ENCODE results near the gene MTG1.

The MTG1 gene

DNA sequence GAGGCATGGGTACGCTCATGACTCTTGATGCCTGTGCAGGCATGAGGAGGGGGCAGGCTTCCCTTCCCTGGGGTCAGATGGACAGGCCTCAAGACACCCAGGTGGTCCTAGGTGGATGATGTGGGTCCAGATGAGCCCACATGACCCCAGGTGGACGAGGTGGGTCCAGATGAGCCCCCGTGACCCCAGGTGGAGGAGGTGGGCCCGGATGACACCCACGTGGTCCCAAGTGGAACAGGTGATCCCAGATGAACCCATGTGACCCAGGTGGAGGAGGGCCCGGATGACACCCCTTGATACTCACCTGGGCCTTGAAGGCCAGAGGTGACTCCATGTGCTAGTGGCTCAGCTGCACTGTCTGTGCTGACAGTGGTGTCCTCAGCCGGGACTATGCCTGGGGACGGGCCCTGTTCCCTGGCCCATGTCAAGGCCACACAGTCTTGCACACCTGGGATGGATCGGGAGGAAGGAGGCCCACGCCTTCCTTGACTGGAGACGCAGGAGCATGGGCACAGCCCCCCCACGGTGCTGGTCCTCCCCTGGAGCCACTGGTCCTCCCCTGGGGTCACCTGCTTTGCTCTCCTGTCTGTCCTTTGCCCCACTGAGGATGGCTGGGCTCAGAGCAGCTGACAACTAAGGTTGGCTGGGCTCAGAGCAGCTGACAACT lies 43.5 kb upstream of the MTG1 start:
- no peak overlapping the region for H3K27ac ChIP-seq
- no peak overlapping the region for H3K4me3 ChIP-seq
- DNase-seq (ENCODE audit: low spot score): no peak
- TF ChIP-seq CTCF (IDR thresholded peaks at IDR 0.05): no peak

DNA sequence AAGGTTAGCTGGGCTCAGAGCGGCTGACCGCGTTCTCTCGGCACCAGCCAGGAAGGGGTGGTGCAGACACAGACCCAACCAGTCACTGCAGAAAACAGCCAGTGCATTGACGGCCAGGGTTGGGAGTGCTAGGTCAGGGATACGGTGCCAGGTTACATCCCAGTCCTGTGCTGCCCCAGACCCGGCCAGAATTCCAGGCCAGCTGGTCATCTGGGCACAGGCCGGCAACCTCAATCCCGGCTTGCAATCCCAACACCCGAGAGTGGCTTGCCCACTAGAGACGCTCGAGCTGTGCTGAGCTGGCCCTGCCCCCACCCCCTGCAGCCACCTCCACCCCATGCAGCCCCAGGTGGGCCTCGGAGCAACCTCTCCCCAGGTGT lies 43.0 kb upstream of the MTG1 start:
- no peak for TF ChIP-seq CTCF (IDR thresholded peaks at IDR 0.05)
- DNase-seq (ENCODE audit: low spot score): no peak
- no peak overlapping the region for H3K4me3 ChIP-seq
- H3K27ac ChIP-seq: no peak overlapping the region

GRCh38 chr10:133351408-133352318 lies 42.3 kb upstream of the MTG1 start:
- no peak overlapping the region for H3K27ac ChIP-seq
- no peak for TF ChIP-seq CTCF (IDR thresholded peaks at IDR 0.05)
- DNase-seq (ENCODE audit: low spot score): no peak

DNA sequence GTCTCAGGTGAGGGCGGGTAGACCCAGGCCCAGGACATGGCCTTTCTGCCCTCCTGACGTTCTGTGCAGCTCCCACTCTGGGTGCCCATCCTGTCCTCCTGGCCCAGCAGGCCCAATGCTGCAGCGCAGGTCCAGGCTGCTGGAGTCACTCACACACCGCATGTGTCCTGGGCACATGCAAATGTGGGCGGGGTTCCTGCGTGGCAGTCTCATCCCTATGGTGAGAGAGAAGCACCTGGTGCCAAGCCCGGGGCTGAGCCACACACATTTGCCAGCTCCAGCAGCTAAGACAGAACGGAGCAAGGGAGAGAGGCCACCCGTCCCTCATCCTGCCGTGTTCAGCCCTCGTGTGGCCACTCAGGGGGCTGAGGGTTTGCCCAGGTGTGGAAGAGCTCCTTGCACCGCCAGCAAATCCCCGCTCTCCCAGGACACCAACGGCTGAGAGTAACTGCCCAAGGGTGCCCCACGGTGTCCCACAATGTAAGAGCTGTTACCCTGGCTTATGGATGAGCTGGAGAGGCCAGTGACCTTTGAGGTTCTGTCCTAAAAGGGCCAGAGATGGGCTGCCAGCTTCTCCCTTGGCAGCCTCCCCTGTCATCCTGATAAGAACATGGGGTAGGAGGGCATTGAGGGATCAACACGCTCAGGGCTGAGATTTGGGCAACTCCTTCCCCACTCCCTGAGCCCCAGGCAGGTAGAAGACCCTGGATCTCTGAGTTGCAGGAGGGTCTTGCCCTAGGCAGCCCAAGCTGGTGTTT lies 40.6 kb upstream of the MTG1 start:
- H3K4me3 ChIP-seq: no peak overlapping the region
- DNase-seq (ENCODE audit: low spot score): no peak
- no peak overlapping the region for H3K27ac ChIP-seq
- no peak for TF ChIP-seq CTCF (IDR thresholded peaks at IDR 0.05)

More at GRCh38 chr10:133351408-133352318, 42.3 kb upstream of the MTG1 start:
- no peak overlapping the region for H3K4me3 ChIP-seq

GRCh38 chr10:133353988-133354605 lies 39.9 kb upstream of the MTG1 start:
- no peak for DNase-seq (ENCODE audit: low spot score)
- no peak overlapping the region for H3K4me3 ChIP-seq
- no peak overlapping the region for H3K27ac ChIP-seq
- TF ChIP-seq CTCF (IDR thresholded peaks at IDR 0.05): no peak

DNA sequence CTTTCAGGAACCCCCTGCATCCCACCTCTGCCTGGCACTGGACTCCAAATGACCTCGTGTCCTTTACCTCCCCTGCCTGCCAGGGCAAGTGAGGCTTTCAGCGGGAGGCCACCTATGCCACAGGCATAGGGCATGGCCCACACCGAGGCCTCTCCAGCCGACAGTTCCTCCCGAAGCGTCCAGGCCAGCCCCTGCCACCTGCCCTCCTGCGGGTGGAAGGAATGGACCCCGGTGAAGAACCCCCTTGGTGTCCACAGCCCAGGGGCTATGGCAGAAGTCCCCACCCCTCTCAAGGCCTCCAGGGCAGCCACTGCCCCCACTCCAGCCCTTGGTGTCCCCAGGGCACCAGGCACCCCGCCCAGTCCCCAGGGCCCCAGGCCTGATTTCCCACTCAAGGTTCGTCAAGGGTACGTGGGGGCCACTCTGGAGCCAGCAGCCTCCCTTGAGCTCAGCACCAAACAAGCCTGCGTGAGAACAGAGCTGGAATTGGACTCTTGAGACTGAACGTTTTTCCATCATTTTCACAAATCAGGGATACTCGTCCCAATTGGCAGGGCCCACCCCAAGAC lies 39.2 kb upstream of the MTG1 start:
- no peak for TF ChIP-seq CTCF (IDR thresholded peaks at IDR 0.05)
- no peak for DNase-seq (ENCODE audit: low spot score)

More for the DNA sequence above, 39.2 kb upstream of the MTG1 start:
- H3K27ac ChIP-seq: no peak overlapping the region
- H3K4me3 ChIP-seq: no peak overlapping the region
